Measurements from ENCODE around the gene SH3RF3. TPM values are rescaled to one million over a fixed set of nuclear protein-coding genes. Genes with fewer than 3 reads are reported as not detected.

Gene SH3RF3
- total RNA-seq, 1 experiment from 2014 or later = 4.9 TPM

- POLR2A ChIA-PET = no interaction called here
- DNase-seq (ENCODE audit: low read depth, low spot score) = no peak
Observed at GRCh38 chr2:109089602-109090300, 39.3 kb upstream of the SH3RF3 start.

GRCh38 chr2:109091526-109091925 is 37.5 kb upstream of the SH3RF3 start:
- in situ Hi-C loops (cut with HindIII; ENCODE audit: low pct_unique_long_range_greater_than_20kb, low sequenced_read_pairs) (no loop called here), intact Hi-C loops (cut with micrococcal nuclease; ENCODE audit: unreplicated experiment) (no loop called here)
- CTCF ChIA-PET = interaction anchor here (0.6 kb wide), 1 partner anchor 102 kb away, joined by 3 read pairs; no protein-coding TSS in a partner anchor

More at GRCh38 chr2:109089602-109090300, 39.3 kb upstream of the SH3RF3 start:
- in situ Hi-C loops (cut with HindIII; ENCODE audit: low pct_unique_long_range_greater_than_20kb, low sequenced_read_pairs) (no loop called here), intact Hi-C loops (cut with micrococcal nuclease; ENCODE audit: unreplicated experiment) (no loop called here)
- Histone ChIP-seq H3K9me3 (ENCODE audit: control insufficient read depth, insufficient read depth, low read depth, low read length) (no peaks in the 10 kb centered on the region), H3K4me1 (ENCODE audit: control insufficient read depth, insufficient read depth, low read length) (no peaks in the 10 kb centered on the region), H3K27me3 (ENCODE audit: control insufficient read depth, insufficient read depth, low read length) (no peaks in the 10 kb centered on the region), H3K36me3 (ENCODE audit: control insufficient read depth, insufficient read depth, low read length) (no peaks in the 10 kb centered on the region), H3K27ac (ENCODE audit: low read length) (no peak overlapping the region), H3K4me3 (ENCODE audit: low read depth in 2 of 2, low read length in 2 of 2) (no peak overlapping the region)
- no TSS peak for BruUV-seq (replicated peaks)
- CTCF ChIA-PET = no interaction called here
- no peak for ATAC-seq
- no peak for TF ChIP-seq CTCF (IDR thresholded peaks at IDR 0.05)
- no peak for TF ChIP-seq TCF7L2 (IDR thresholded peaks at IDR 0.05; ENCODE audit: low read depth, low read length)
- no peak for TF ChIP-seq REST (IDR thresholded peaks at IDR 0.05; ENCODE audit: insufficient read depth in 1 of 2, low read depth in 2 of 2, low read length in 1 of 2)
- no peak for TF ChIP-seq POLR2AphosphoS5 (IDR thresholded peaks at IDR 0.05; ENCODE audit: low read depth, low read length)
- no peak for TF ChIP-seq SIN3A (IDR thresholded peaks at IDR 0.05; ENCODE audit: borderline replicate concordance, insufficient read depth, low read depth, low read length)

More at GRCh38 chr2:109091526-109091925, 37.5 kb upstream of the SH3RF3 start:
- Histone ChIP-seq H3K4me3 (ENCODE audit: low read depth in 2 of 2, low read length in 2 of 2) (no peak overlapping the region), H3K4me1 (ENCODE audit: control insufficient read depth, insufficient read depth, low read length) (no peaks in the 10 kb centered on the region), H3K36me3 (ENCODE audit: control insufficient read depth, insufficient read depth, low read length) (no peaks in the 10 kb centered on the region), H3K27ac (ENCODE audit: low read length) (no peak overlapping the region), H3K9me3 (ENCODE audit: control insufficient read depth, insufficient read depth, low read depth, low read length) (no peaks in the 10 kb centered on the region), H3K27me3 (ENCODE audit: control insufficient read depth, insufficient read depth, low read length) (no peaks in the 10 kb centered on the region)
- DNase-seq (ENCODE audit: low read depth, low spot score) = no peak
- BruUV-seq (replicated peaks) = no TSS peak
- POLR2A ChIA-PET = no interaction called here
- ATAC-seq = no peak
- TF ChIP-seq POLR2AphosphoS5 (IDR thresholded peaks at IDR 0.05; ENCODE audit: low read depth, low read length) (no peak), TCF7L2 (IDR thresholded peaks at IDR 0.05; ENCODE audit: low read depth, low read length) (no peak), CTCF (IDR thresholded peaks at IDR 0.05) (no peak), SIN3A (IDR thresholded peaks at IDR 0.05; ENCODE audit: borderline replicate concordance, insufficient read depth, low read depth, low read length) (no peak), REST (IDR thresholded peaks at IDR 0.05; ENCODE audit: insufficient read depth in 1 of 2, low read depth in 2 of 2, low read length in 1 of 2) (no peak)

Data from Panc1 (cell line).